Naive thymus-derived CD8-positive, alpha-beta T cell (primary cell): ENCODE measurements around the gene LRRC51. TPM values are rescaled to one million over a fixed set of nuclear protein-coding genes. Genes with fewer than 3 reads are reported as not detected.

Experiments used
- ATAC-seq, 2 donors: fragments of 150-1000 bp; cut with Tn5 transposase in 1 of 2; sonication (Bioruptor Pico), chemical (Tn5 transposase) in 1 of 2; 1 replicate in 1 of 2; 2 replicates in 1 of 2; pipeline ENCODE4 v1.10.0; 2021; ENCODE audit warnings: mild to moderate bottlenecking in 2 of 2, moderate library complexity in 2 of 2
- POLR2A ChIA-PET: fragments of 350-600 bp; sonication (Branson Sonifier 250); formaldehyde crosslinking; loops from one replicate; lab custom pipeline; 2021; ENCODE audit warnings: antibody characterized with exemption; lab: Charles Lee
- DNase-seq, 10 donors: peaks; one replicate each; pipeline versions ENCODE4 v3.0.0 to v3.0.0-alpha.2; 2020 to 2022
- H3K27ac Mint-ChIP-seq, 10 donors: one replicate each; pipeline ENCODE4 v1.8.0; 2020 to 2022; ENCODE audit warnings: mild to moderate bottlenecking in 10 of 10, mixed read lengths in 10 of 10, moderate library complexity in 4 of 10, inconsistent platforms in 1 of 10
- H3K27me3 Mint-ChIP-seq, 5 donors: one replicate each; pipeline ENCODE4 v1.8.0; 2021 to 2022; ENCODE audit warnings: mixed read lengths in 5 of 5
- H3K36me3 Mint-ChIP-seq, 3 donors: one replicate each; pipeline ENCODE4 v1.8.0; 2020 to 2022; ENCODE audit warnings: mixed read lengths in 3 of 3, mild to moderate bottlenecking in 2 of 3, inconsistent platforms in 1 of 3
- H3K4me1 Mint-ChIP-seq, 4 donors: one replicate each; pipeline ENCODE4 v1.8.0; 2021 to 2022; ENCODE audit warnings: mixed read lengths in 4 of 4
- H3K4me3 Mint-ChIP-seq, 10 donors: one replicate each; pipeline ENCODE4 v1.8.0; 2020 to 2022; ENCODE audit warnings: mild to moderate bottlenecking in 10 of 10, mixed read lengths in 10 of 10, moderate library complexity in 6 of 10, inconsistent platforms in 1 of 10
- H3K9me3 Mint-ChIP-seq, 9 donors: one replicate each; pipeline ENCODE4 v1.8.0; 2020 to 2022; ENCODE audit warnings: mixed read lengths in 9 of 9, mild to moderate bottlenecking in 3 of 9, inconsistent platforms in 1 of 9, moderate library complexity in 1 of 9
- polyA plus RNA-seq, 3 donors: library from polyadenylated mRNA; unstranded; fragments of 300-500 nt; fragmentation: Illumina TruSeq; gene quantifications; one replicate each; pipeline ENCODE4 v1.2.3, GENCODE V29; 2021
- total RNA-seq, 8 experiments: library from RNA in 2 of 8; stranded (reverse) in 2 of 8; gene quantifications; one replicate each; pipeline ENCODE4 v1.2.3 and lab custom pipeline; 2021 to 2026

LRRC51 gene
- total RNA-seq, result 1 to 10 TPM; 5.0 to 6.6 TPM
- polyA plus RNA-seq, result 1 to 10 TPM; 1.5 to 3.1 (median 2.5) TPM
- total RNA-seq (lab: John Stamatoyannopoulos, UW), result 0 to 4.5 (median 2.4) reads per million in 6 experiments

GRCh38 chr11:72080326-72081183 is at the start of gene LRRC51, which contains the start of gene NUMA1:
LRRC51 (plus strand) TSS chr11:72080850; CDS start chr11:72089084, 8,234 bp downstream.
NUMA1 (minus strand) TSS chr11:72080542; CDS start chr11:72035943, 44,599 bp downstream.
- no peaks in the 10 kb centered on the region for H3K27me3 Mint-ChIP-seq
- H3K4me1 Mint-ChIP-seq, result peaks cover 25 to 55% (median 44%) of the 10 kb centered on the region in 4 donors
- ATAC-seq (peak; percentile 89 to 92), DNase-seq (peak; percentile 89 to 100 (median 99))
- H3K4me3 Mint-ChIP-seq, result peak within 1 kb of the TSS; percentile 88 to 100 (median 92)
- H3K27ac Mint-ChIP-seq, result peak within 1 kb of the TSS; percentile 95 to 100 (median 98)
- no peaks in the 10 kb centered on the region for H3K9me3 Mint-ChIP-seq
- peaks cover 0 to 12% (median 3%) of the 10 kb centered on the region in 3 donors for H3K36me3 Mint-ChIP-seq
- POLR2A ChIA-PET, result interaction anchor here (1.0 to 4.6 kb wide), 4 partner anchors 32 to 41 kb away, joined by 4 to 56 read pairs (median 7); partner anchors contain the start of gene ANAPC15

- POLR2A ChIA-PET, result interaction anchor here (0.6 to 7.3 kb wide), 2 partner anchors 75 to 196 kb away, joined by 3 to 78 read pairs; partner anchors contain the start of gene ANAPC15
These were observed 44.0 kb upstream of the LRRC51 start for GRCh38 chr11:72036687-72037086.

GRCh38 chr11:72037554-72038311 is 42.9 kb upstream of the LRRC51 start:
- DNase-seq (peak in 2 of 10 donors; percentile 4 to 10), ATAC-seq (no peak)
- POLR2A ChIA-PET, result interaction anchor here (0.5 to 7.3 kb wide), 6 partner anchors 10 to 195 kb away, joined by 3 to 85 read pairs (median 52); partner anchors contain the start of genes ANAPC15 and LAMTOR1
- H3K4me3 Mint-ChIP-seq, result peak overlapping the region in 3 of 10 donors; percentile 52 to 62 (median 52)
- H3K9me3 Mint-ChIP-seq, result no peaks in the 10 kb centered on the region
- peaks cover 0 to 40% (median 3%) of the 10 kb centered on the region in 3 donors for H3K36me3 Mint-ChIP-seq
- H3K27ac Mint-ChIP-seq, result peak overlapping the region in 3 of 10 donors; percentile 12 to 82 (median 63)
- peaks cover 30 to 49% (median 40%) of the 10 kb centered on the region in 4 donors for H3K4me1 Mint-ChIP-seq
- H3K27me3 Mint-ChIP-seq, result no peaks in the 10 kb centered on the region

More at GRCh38 chr11:72036687-72037086, 44.0 kb upstream of the LRRC51 start:
- ATAC-seq (no peak), DNase-seq (no peak)
- peaks cover 20 to 44% (median 31%) of the 10 kb centered on the region in 4 donors for H3K4me1 Mint-ChIP-seq
- H3K27me3 Mint-ChIP-seq, result no peaks in the 10 kb centered on the region
- H3K4me3 Mint-ChIP-seq, result peak overlapping the region in 6 of 10 donors; percentile 8 to 63 (median 54)
- H3K9me3 Mint-ChIP-seq, result no peaks in the 10 kb centered on the region
- H3K27ac Mint-ChIP-seq, result peak overlapping the region in 7 of 10 donors; percentile 53 to 91 (median 81)
- H3K36me3 Mint-ChIP-seq, result peaks cover 0 to 45% (median 3%) of the 10 kb centered on the region in 3 donors

GRCh38 chr11:72038491-72038890 is 42.2 kb upstream of the LRRC51 start:
- DNase-seq, result no peak
- Mint-ChIP-seq H3K9me3 (no peaks in the 10 kb centered on the region), H3K27ac (no peak overlapping the region), H3K36me3 (peaks cover 0 to 33% (median 3%) of the 10 kb centered on the region in 3 donors), H3K4me1 (peaks cover 34 to 48% (median 40%) of the 10 kb centered on the region in 4 donors), H3K27me3 (no peaks in the 10 kb centered on the region), H3K4me3 (no peak overlapping the region)
- ATAC-seq, result no peak
- POLR2A ChIA-PET, result interaction anchor here (0.5 to 7.3 kb wide), 13 partner anchors 10 to 184 kb away, joined by 3 to 85 read pairs (median 27); partner anchors contain the start of genes ANAPC15, LAMTOR1, LRRC51 and NUMA1

GRCh38 chr11:72039031-72039855 is 41.4 kb upstream of the LRRC51 start:
- POLR2A ChIA-PET, result interaction anchor here (0.7 to 7.3 kb wide), 18 partner anchors 11 to 1249 kb away, joined by 3 to 85 read pairs (median 11); partner anchors contain the start of genes ANAPC15, LAMTOR1, LRRC51 and NUMA1
- Mint-ChIP-seq H3K27ac (no peak overlapping the region), H3K4me1 (peaks cover 37 to 49% (median 45%) of the 10 kb centered on the region in 4 donors), H3K27me3 (no peaks in the 10 kb centered on the region), H3K4me3 (no peak overlapping the region), H3K9me3 (no peaks in the 10 kb centered on the region), H3K36me3 (peaks cover 0 to 25% (median 0%) of the 10 kb centered on the region in 3 donors)
- ATAC-seq (no peak), DNase-seq (peak in 1 of 10 donors; percentile 9)

GRCh38 chr11:72039856-72040401 is 40.7 kb upstream of the LRRC51 start:
- Mint-ChIP-seq H3K4me3 (no peak overlapping the region), H3K4me1 (peaks cover 37 to 51% (median 47%) of the 10 kb centered on the region in 4 donors), H3K27me3 (no peaks in the 10 kb centered on the region), H3K9me3 (no peaks in the 10 kb centered on the region), H3K27ac (no peak overlapping the region), H3K36me3 (peaks cover 0 to 20% (median 0%) of the 10 kb centered on the region in 3 donors)
- POLR2A ChIA-PET, result interaction anchor here (0.6 to 7.3 kb wide), 23 partner anchors 10 to 1248 kb away, joined by 3 to 85 read pairs (median 7); partner anchors contain the start of genes ANAPC15, INPPL1, LAMTOR1 and LRRC51
- peak in 3 of 10 donors; percentile 19 to 31 (median 21) for DNase-seq
- ATAC-seq, result no peak

GRCh38 chr11:72040491-72041363 is 39.9 kb upstream of the LRRC51 start:
- peak; percentile 72 to 91 (median 80) for DNase-seq
- no peaks in the 10 kb centered on the region for H3K9me3 Mint-ChIP-seq
- peaks cover 0 to 12% (median 0%) of the 10 kb centered on the region in 3 donors for H3K36me3 Mint-ChIP-seq
- ATAC-seq, result peak; percentile 68 to 78
- no peak overlapping the region for H3K27ac Mint-ChIP-seq
- POLR2A ChIA-PET, result interaction anchor here (0.6 to 7.3 kb wide), 23 partner anchors 9 to 1247 kb away, joined by 3 to 85 read pairs (median 7); partner anchors contain the start of genes ANAPC15, FCHSD2, INPPL1 and LAMTOR1
- peaks cover 35 to 46% (median 44%) of the 10 kb centered on the region in 4 donors for H3K4me1 Mint-ChIP-seq
- H3K27me3 Mint-ChIP-seq, result no peaks in the 10 kb centered on the region
- H3K4me3 Mint-ChIP-seq, result no peak overlapping the region

GRCh38 chr11:72041364-72042063 is 39.1 kb upstream of the LRRC51 start:
- POLR2A ChIA-PET, result interaction anchor here (1.2 to 7.3 kb wide), 17 partner anchors 8 to 181 kb away, joined by 3 to 85 read pairs (median 7); partner anchors contain the start of genes ANAPC15, LAMTOR1, LRRC51 and NUMA1
- Mint-ChIP-seq H3K4me3 (no peak overlapping the region), H3K27ac (no peak overlapping the region), H3K4me1 (peaks cover 31 to 39% (median 36%) of the 10 kb centered on the region in 4 donors), H3K27me3 (no peaks in the 10 kb centered on the region), H3K36me3 (peaks cover 0 to 4% (median 0%) of the 10 kb centered on the region in 3 donors), H3K9me3 (no peaks in the 10 kb centered on the region)
- DNase-seq, result peak; percentile 20 to 69 (median 46)
- ATAC-seq, result peak; percentile 35

- H3K27ac Mint-ChIP-seq, result no peak overlapping the region
- H3K27me3 Mint-ChIP-seq, result no peaks in the 10 kb centered on the region
- no peaks in the 10 kb centered on the region for H3K36me3 Mint-ChIP-seq
- DNase-seq (peak in 2 of 10 donors; percentile 9 to 11), ATAC-seq (peak in 1 of 2 donors; percentile 18)
- POLR2A ChIA-PET, result interaction anchor here (0.6 to 7.3 kb wide), 13 partner anchors 10 to 181 kb away, joined by 3 to 79 read pairs (median 5); partner anchors contain the start of genes ANAPC15 and LAMTOR1
- peaks cover 26 to 33% (median 30%) of the 10 kb centered on the region in 4 donors for H3K4me1 Mint-ChIP-seq
- no peak overlapping the region for H3K4me3 Mint-ChIP-seq
- no peaks in the 10 kb centered on the region for H3K9me3 Mint-ChIP-seq
These were observed 38.4 kb upstream of the LRRC51 start for GRCh38 chr11:72042064-72042745.
